H1 (cell line): Measurements from ENCODE around the gene OGDH. TPM values are rescaled to one million over a fixed set of nuclear protein-coding genes. Genes with fewer than 3 reads are reported as not detected.

ENCODE experiments used
- CTCF ChIA-PET: fragments of 300-600 bp; sonication (Branson Sonifier 250); formaldehyde crosslinking; loops from one replicate; lab custom pipeline; 2021; ENCODE audit not compliant: partially characterized antibody; lab: Charles Lee
- POLR2A ChIA-PET: fragments of 300-600 bp; sonication (Branson Sonifier 250); formaldehyde crosslinking; loops from one replicate; lab custom pipeline; 2021; ENCODE audit warnings: inconsistent platforms; ENCODE audit not compliant: partially characterized antibody; lab: Charles Lee
- DNase-seq, 2 experiments: peaks; one replicate each; pipeline versions ENCODE4 v3.0.0 to v3.0.0-alpha.2; 2010 to 2022; ENCODE audit warnings: low spot score in 2 of 2, low read depth in 1 of 2, mixed read lengths in 1 of 2
- FAIRE-seq: peaks from 2 replicates; lab custom pipeline; 2011; peaks lifted over from hg19 to GRCh38; lab: Jason Lieb, UNC
- H2AFZ ChIP-seq: 2 replicates; pipeline ENCODE4 v1.8.1; 2012; ENCODE audit warnings: low read length, inconsistent platforms
- H2AK5ac ChIP-seq: 2 replicates; pipeline ENCODE4 v1.6.1; 2013; ENCODE audit warnings: low read depth, low read length
- H2BK120ac ChIP-seq: replicated peaks from 2 replicates; pipeline ENCODE3; 2013; ENCODE audit warnings: low read depth, low read length, inconsistent platforms
- H2BK12ac ChIP-seq: 2 replicates; pipeline ENCODE4 v1.6.1; 2013; ENCODE audit warnings: low read depth, low read length
- H2BK15ac ChIP-seq: 2 replicates; pipeline ENCODE4 v1.6.1; 2013; ENCODE audit warnings: low read length
- H2BK20ac ChIP-seq: 2 replicates; pipeline ENCODE4 v1.6.1; 2013; ENCODE audit warnings: low read length
- H2BK5ac ChIP-seq: 2 replicates; pipeline ENCODE4 v1.6.1; 2013; ENCODE audit warnings: low read depth, low read length
- H3K14ac ChIP-seq: 2 replicates; pipeline ENCODE4 v1.6.1; 2013; ENCODE audit warnings: inconsistent platforms; ENCODE audit not compliant: insufficient read length
- H3K18ac ChIP-seq: 2 replicates; pipeline ENCODE4 v1.6.1; 2013; ENCODE audit warnings: low read length; ENCODE audit errors: extremely low read depth
- H3K23ac ChIP-seq: 2 replicates; pipeline ENCODE4 v1.6.1; 2013; ENCODE audit warnings: inconsistent platforms; ENCODE audit not compliant: insufficient read length
- H3K23me2 ChIP-seq: 2 replicates; pipeline ENCODE4 v1.6.1; 2013; ENCODE audit warnings: low read depth, low read length
- H3K27ac ChIP-seq: 2 replicates; pipeline ENCODE4 v1.6.1; 2011; ENCODE audit warnings: low read depth, low read length, inconsistent platforms
- H3K27me3 ChIP-seq, 4 experiments: replicated peaks in 1 of 4; 1 replicate in 1 of 4; 2 replicates in 3 of 4; pipeline versions ENCODE4 v1.6.1 to v1.8.1; 2011 to 2013; ENCODE audit warnings: low read length in 3 of 4, mild to moderate bottlenecking in 3 of 4, inconsistent platforms in 2 of 4, mixed read lengths in 2 of 4, moderate library complexity in 1 of 4; ENCODE audit not compliant: control insufficient read depth in 3 of 4, insufficient read depth in 3 of 4; ENCODE audit errors: extremely low read depth in 1 of 4
- H3K36me3 ChIP-seq, 4 experiments: 2 replicates each; pipeline versions ENCODE4 v1.6.1 to v1.8.1; 2011 to 2013; ENCODE audit warnings: mild to moderate bottlenecking in 4 of 4, low read length in 3 of 4, moderate library complexity in 2 of 4, control low read depth in 1 of 4, inconsistent platforms in 1 of 4; ENCODE audit not compliant: insufficient read depth in 4 of 4, control insufficient read depth in 2 of 4
- H3K4ac ChIP-seq: replicated peaks from 2 replicates; pipeline ENCODE3; 2013; ENCODE audit warnings: low read length, low read depth, mixed read lengths, inconsistent platforms; ENCODE audit not compliant: insufficient read length
- H3K4me1 ChIP-seq, 4 experiments: replicated peaks in 1 of 4; 1 replicate in 1 of 4; 2 replicates in 3 of 4; pipeline versions ENCODE4 v1.6.1 to v1.8.1; 2011 to 2013; ENCODE audit warnings: low read length in 3 of 4, inconsistent platforms in 2 of 4, mixed read lengths in 1 of 4; ENCODE audit not compliant: insufficient read depth in 4 of 4, control insufficient read depth in 3 of 4
- H3K4me2 ChIP-seq, 2 experiments: 2 replicates each; pipeline versions ENCODE4 v1.6.1 to v1.8.1; 2011 to 2013; ENCODE audit warnings: low read depth in 2 of 2, low read length in 2 of 2, control low read depth in 1 of 2, inconsistent platforms in 1 of 2, mild to moderate bottlenecking in 1 of 2; ENCODE audit not compliant: insufficient read depth in 1 of 2
- H3K4me3 ChIP-seq, 4 experiments: fragments of 200-600, 300-600 bp in 1 of 4; sonication (generic), shearing (Covaris generic), sonication (Bioruptor Twin) in 1 of 4; 2 replicates each; pipeline versions ENCODE4 v1.5.1 to v1.8.1; 2011 to 2016; ENCODE audit warnings: low read length in 4 of 4, low read depth in 3 of 4, control low read depth in 2 of 4, inconsistent platforms in 2 of 4, mild to moderate bottlenecking in 2 of 4, mixed read lengths in 1 of 4, moderate library complexity in 1 of 4; ENCODE audit not compliant: insufficient read depth in 2 of 4; ENCODE audit errors: extremely low read depth in 1 of 4
- H3K56ac ChIP-seq: replicated peaks from 2 replicates; pipeline ENCODE3; 2013; ENCODE audit warnings: low read depth, mild to moderate bottlenecking, mixed read lengths, low read length, inconsistent platforms; ENCODE audit not compliant: insufficient read length
- H3K79me1 ChIP-seq: 2 replicates; pipeline ENCODE4 v1.6.1; 2013; ENCODE audit warnings: low read depth, low read length, control low read depth
- H3K79me2 ChIP-seq, 2 experiments: 2 replicates each; pipeline versions ENCODE4 v1.6.1 to v1.8.1; 2012 to 2013; ENCODE audit warnings: low read length in 2 of 2, mild to moderate bottlenecking in 2 of 2, inconsistent platforms in 1 of 2; ENCODE audit not compliant: insufficient read depth in 2 of 2, control insufficient read depth in 1 of 2
- H3K9ac ChIP-seq, 4 experiments: replicated peaks in 1 of 4; 1 replicate in 1 of 4; 2 replicates in 3 of 4; pipeline versions ENCODE4 v1.6.1 to v1.8.1; 2011 to 2013; ENCODE audit warnings: low read depth in 3 of 4, low read length in 3 of 4, control low read depth in 2 of 4, mild to moderate bottlenecking in 2 of 4, moderate library complexity in 2 of 4, inconsistent platforms in 1 of 4; ENCODE audit errors: extremely low read depth in 1 of 4
- H3K9me3 ChIP-seq, 2 experiments: 2 replicates each; pipeline versions ENCODE4 v1.6.1 to v1.8.1; 2012 to 2013; ENCODE audit warnings: mild to moderate bottlenecking in 2 of 2, moderate library complexity in 2 of 2, control low read depth in 1 of 2, inconsistent platforms in 1 of 2, low read depth in 1 of 2, low read length in 1 of 2, mixed read lengths in 1 of 2; ENCODE audit not compliant: insufficient read depth in 2 of 2
- H4K20me1 ChIP-seq, 2 experiments: replicated peaks in 1 of 2; 2 replicates each; pipeline versions ENCODE3 to v1.8.1; 2011 to 2013; ENCODE audit warnings: inconsistent platforms in 2 of 2, low read length in 2 of 2, mild to moderate bottlenecking in 1 of 2; ENCODE audit not compliant: insufficient read depth in 2 of 2, control insufficient read depth in 1 of 2
- H4K5ac ChIP-seq: 2 replicates; pipeline ENCODE4 v1.6.1; 2013; ENCODE audit warnings: low read length, low read depth, mixed read lengths, inconsistent platforms; ENCODE audit not compliant: insufficient read length
- H4K8ac ChIP-seq: 2 replicates; pipeline ENCODE4 v1.8.0; 2013; ENCODE audit warnings: mild to moderate bottlenecking, moderate library complexity, low read length, inconsistent platforms; ENCODE audit not compliant: insufficient read depth; ENCODE audit errors: extremely low read depth
- H4K91ac ChIP-seq: replicated peaks from 2 replicates; pipeline ENCODE3; 2013; ENCODE audit warnings: low read length, mixed read lengths, inconsistent platforms; ENCODE audit not compliant: insufficient read length
- CBX5 ChIP-seq: fragments of 300-800, 300-1000 bp; sonication (generic); IDR thresholded peaks from 2 replicates; pipeline ENCODE4 v1.7.1; 2016; ENCODE audit warnings: antibody characterized with exemption, low read length, low read depth
- EZH2 ChIP-seq: fragments of 200-600 bp; sonication (generic); IDR thresholded peaks from 2 replicates; pipeline ENCODE4 v1.7.1; 2012; ENCODE audit warnings: low read depth, mild to moderate bottlenecking, moderate library complexity, low read length, inconsistent platforms; ENCODE audit not compliant: severe bottlenecking
- RBBP5 ChIP-seq: IDR thresholded peaks from 2 replicates; pipeline ENCODE4 v1.7.1; 2012; ENCODE audit warnings: low read depth, mild to moderate bottlenecking, inconsistent platforms, low read length, moderate library complexity, borderline replicate concordance
- RNF2 ChIP-seq: fragments of 200-900, 300-1000 bp; sonication (generic); IDR thresholded peaks from 2 replicates; pipeline ENCODE4 v1.7.1; 2016; ENCODE audit warnings: borderline replicate concordance, low read depth, mild to moderate bottlenecking, antibody characterized with exemption, low read length; ENCODE audit not compliant: poor library complexity, severe bottlenecking; ENCODE audit errors: missing control alignments
- SP2 ChIP-seq: IDR thresholded peaks from 2 replicates; pipeline ENCODE4 v1.6.1; 2012; ENCODE audit warnings: mild to moderate bottlenecking, low read length, inconsistent platforms
- WGBS, 2 experiments: shearing (Covaris generic) in 1 of 2; methylation state at CpG; one replicate each; pipeline versions ENCODE4 v1.1.6 to v1.1.7; 2013 to 2015; ENCODE audit warnings: low lambda C conversion rate in 2 of 2, mixed read lengths in 2 of 2, inconsistent platforms in 1 of 2, low coverage in 1 of 2, missing lambda C conversion rate in 1 of 2; ENCODE audit not compliant: insufficient replicate concordance in 2 of 2, insufficient coverage in 1 of 2, insufficient read length in 1 of 2; ENCODE audit errors: extremely low coverage in 1 of 2, missing lambda C conversion rate in 1 of 2; 5-methylcytosine and 5-hydroxymethylcytosine counted together
- polyA plus RNA-seq, 7 experiments: library from polyadenylated mRNA; depleted of rRNA in 3 of 7; stranded (reverse) in 5 of 7; unstranded in 2 of 7; fragments of >200 nt in 5 of 7; fragments of 200-250 nt in 2 of 7; gene quantifications; 1 replicate in 5 of 7; 2 replicates in 1 of 7; 4 replicates in 1 of 7; pipeline versions ENCODE4 v1.2.1 to v1.2.3, GENCODE V29; 2011 to 2013; ENCODE audit warnings: missing spikeins in 2 of 7, mixed read lengths in 2 of 7
- total RNA-seq: library from RNA; stranded (reverse); fragmentation: NEBNext Ultra II Directional; extraction: Animal tissue kit (Norgen Biotek cat#: 25700); gene quantifications from 2 replicates; pipeline ENCODE4 v1.2.1, GENCODE V29; 2021

OGDH gene
- total and polyA plus RNA-seq, 2 of the 8 experiments (the other 6 are each of a cell fraction or from before 2014, with no cell fraction given) = 71.6 to 91.6 TPM

DNA sequence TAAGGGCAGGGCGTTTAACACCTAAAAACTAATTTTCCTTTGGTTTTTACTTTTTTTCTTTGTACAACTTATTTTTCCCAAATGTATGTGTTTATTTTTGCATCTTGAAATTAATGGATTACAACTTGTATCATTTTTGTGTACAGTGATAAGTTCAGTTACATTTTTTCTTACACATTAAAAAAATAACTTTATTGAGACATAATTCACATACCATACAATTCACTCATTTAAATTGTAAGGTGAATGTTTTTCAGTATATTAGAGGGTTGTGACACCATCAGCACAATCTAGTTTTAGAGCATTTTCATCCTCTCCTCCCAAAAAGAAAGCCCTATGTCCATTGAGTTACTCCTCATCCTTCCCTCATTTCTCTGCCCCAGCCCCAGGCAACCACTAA is 11.6 kb downstream of the OGDH start:
- H4K20me1 ChIP-seq = peaks cover 0 to 18% of the 10 kb centered on the region in 2 experiments
- H3K4me2 ChIP-seq = no peak overlapping the region
- H3K36me3 ChIP-seq = no peaks in the 10 kb centered on the region
- peaks cover 2% of the 10 kb centered on the region for H3K79me1 ChIP-seq
- no peak overlapping the region for H2BK5ac ChIP-seq
- ChIA-PET CTCF (no interaction called here), POLR2A (no interaction called here)
- peaks cover 18 to 98% of the 10 kb centered on the region in 2 experiments for H3K79me2 ChIP-seq
- 87% methylated on average over 1 of the region's 1 CpG; no CpG with 5 or more reads in 1 of the 2 experiments for WGBS, 2 experiments
- H4K8ac ChIP-seq = no peak overlapping the region
- H3K23me2 ChIP-seq = no peaks in the 10 kb centered on the region
- no peak overlapping the region for H2BK12ac ChIP-seq
- no peak overlapping the region for H2BK120ac ChIP-seq
- H3K27me3 ChIP-seq = no peaks in the 10 kb centered on the region
- H2AK5ac ChIP-seq = no peak overlapping the region
- no peak overlapping the region for H3K9ac ChIP-seq
- no peak overlapping the region for H2AFZ ChIP-seq
- no peak overlapping the region for H3K23ac ChIP-seq
- no peak overlapping the region for H3K4me3 ChIP-seq
- H3K4me1 ChIP-seq = no peaks in the 10 kb centered on the region; a peak in 1 of 7 replicates
- H3K18ac ChIP-seq = no peak overlapping the region
- H3K56ac ChIP-seq = no peak overlapping the region
- no peaks in the 10 kb centered on the region for H3K9me3 ChIP-seq
- no peak overlapping the region for H3K4ac ChIP-seq
- H4K91ac ChIP-seq = no peak overlapping the region
- H3K27ac ChIP-seq = no peak overlapping the region
- DNase-seq (no peak), FAIRE-seq (no peak)
- H3K14ac ChIP-seq = no peak overlapping the region
- no peak overlapping the region for H2BK20ac ChIP-seq
- no peak overlapping the region for H2BK15ac ChIP-seq
- no peak overlapping the region for H4K5ac ChIP-seq
- TF ChIP-seq EZH2 (no peak), RNF2 (no peak), SP2 (no peak), CBX5 (no peak), RBBP5 (no peak)
